ENCODE measurements around the gene ZBED6.

DNA sequence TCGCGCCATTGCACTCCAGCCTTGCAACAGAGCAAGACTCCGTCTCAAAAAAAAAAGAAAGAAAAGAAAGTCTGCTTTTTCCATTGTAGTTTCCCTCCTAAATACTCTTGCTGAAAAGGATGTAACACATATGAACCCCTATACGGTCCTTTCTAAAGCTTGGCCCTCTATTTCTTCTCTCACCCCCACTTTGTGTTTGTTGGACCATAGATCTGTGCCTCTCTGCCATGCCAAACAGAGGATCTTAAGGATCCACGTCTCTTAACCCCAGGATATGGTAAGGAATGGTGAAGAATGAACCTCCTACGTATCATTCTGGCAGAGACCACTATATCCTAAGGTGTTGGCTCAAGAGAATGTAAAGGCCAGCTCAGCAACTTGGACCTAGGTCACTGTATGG lies 49.1 kb upstream of the ZBED6 start:
- TF ChIP-seq CTCF (IDR thresholded peaks at IDR 0.05; ENCODE audit: insufficient read depth, low read depth, low read length), result no peak
- TF ChIP-seq EZH2 (IDR thresholded peaks at IDR 0.05; ENCODE audit: insufficient read depth, low read length), result no peak

Data from astrocyte (in vitro differentiated cells and primary cell).